H9 (cell line): Measurements from ENCODE around the gene GFOD2. TPM values are rescaled to one million over a fixed set of nuclear protein-coding genes. Genes with fewer than 3 reads are reported as not detected.

ENCODE experiments used
- DNase-seq: peaks from one replicate; pipeline ENCODE4 v3.0.0-alpha.2; 2017
- H2AFZ ChIP-seq: one replicate; pipeline ENCODE4 v1.6.1; 2013; ENCODE audit warnings: mild to moderate bottlenecking, low read length, control low read depth, moderate library complexity
- H2AK5ac ChIP-seq: 2 replicates; pipeline ENCODE4 v1.6.1; 2013; ENCODE audit warnings: low read length, control low read depth, mixed read lengths; ENCODE audit not compliant: insufficient read length
- H2BK120ac ChIP-seq: one replicate; pipeline ENCODE4 v1.6.1; 2013; ENCODE audit warnings: low read depth, mild to moderate bottlenecking, low read length, control low read depth, inconsistent platforms; ENCODE audit not compliant: poor library complexity, severe bottlenecking
- H2BK12ac ChIP-seq: 2 replicates; pipeline ENCODE4 v1.6.1; 2013; ENCODE audit warnings: low read length, control low read depth, mixed read lengths, low read depth; ENCODE audit not compliant: insufficient read length
- H2BK15ac ChIP-seq: 2 replicates; pipeline ENCODE4 v1.6.1; 2013; ENCODE audit warnings: low read depth, low read length, control low read depth
- H2BK20ac ChIP-seq: one replicate; pipeline ENCODE4 v1.6.1; 2013; ENCODE audit warnings: low read depth, mild to moderate bottlenecking, low read length, control low read depth, inconsistent platforms; ENCODE audit not compliant: poor library complexity, severe bottlenecking
- H2BK5ac ChIP-seq: 2 replicates; pipeline ENCODE4 v1.6.1; 2013; ENCODE audit warnings: low read length, control low read depth, mixed read lengths; ENCODE audit not compliant: insufficient read length
- H3K14ac ChIP-seq: 2 replicates; pipeline ENCODE4 v1.6.1; 2013; ENCODE audit warnings: low read length, control low read depth; ENCODE audit not compliant: insufficient read depth
- H3K18ac ChIP-seq: 2 replicates; pipeline ENCODE4 v1.6.1; 2013; ENCODE audit warnings: low read depth, mild to moderate bottlenecking, mixed read lengths, low read length, control low read depth; ENCODE audit not compliant: insufficient read length
- H3K23ac ChIP-seq: 2 replicates; pipeline ENCODE4 v1.6.1; 2013; ENCODE audit warnings: low read length, control low read depth, mixed read lengths, low read depth; ENCODE audit not compliant: insufficient read length
- H3K23me2 ChIP-seq: 2 replicates; pipeline ENCODE4 v1.6.1; 2013; ENCODE audit warnings: low read depth, mild to moderate bottlenecking, mixed read lengths, low read length, control low read depth; ENCODE audit not compliant: insufficient read length, poor library complexity, severe bottlenecking
- H3K27ac ChIP-seq: 2 replicates; pipeline ENCODE4 v1.5.1; 2013; ENCODE audit warnings: low read length, control low read depth, mixed read lengths, low read depth; ENCODE audit not compliant: insufficient read length
- H3K27me3 ChIP-seq: 2 replicates; pipeline ENCODE4 v1.6.1; 2013; ENCODE audit warnings: low read length, control low read depth, inconsistent platforms; ENCODE audit not compliant: insufficient read depth
- H3K4ac ChIP-seq: 2 replicates; pipeline ENCODE4 v1.6.1; 2013; ENCODE audit warnings: low read depth, mild to moderate bottlenecking, control low read depth, inconsistent platforms, low read length, moderate library complexity
- H3K4me1 ChIP-seq: 2 replicates; pipeline ENCODE4 v1.6.1; 2013; ENCODE audit warnings: low read length, control low read depth, inconsistent platforms; ENCODE audit not compliant: insufficient read depth
- H3K4me2 ChIP-seq: 2 replicates; pipeline ENCODE4 v1.6.1; 2013; ENCODE audit warnings: low read length, control low read depth, mixed read lengths; ENCODE audit not compliant: insufficient read length, insufficient read depth
- H3K56ac ChIP-seq: 2 replicates; pipeline ENCODE4 v1.6.1; 2013; ENCODE audit warnings: low read depth, mild to moderate bottlenecking, mixed read lengths, low read length, control low read depth; ENCODE audit not compliant: insufficient read length
- H3K79me1 ChIP-seq: 2 replicates; pipeline ENCODE4 v1.6.1; 2013; ENCODE audit warnings: low read depth, mild to moderate bottlenecking, moderate library complexity, low read length, control low read depth, inconsistent platforms; ENCODE audit not compliant: insufficient read depth, poor library complexity, severe bottlenecking
- H3K79me2 ChIP-seq: 2 replicates; pipeline ENCODE4 v1.6.1; 2013; ENCODE audit warnings: low read length, control low read depth, inconsistent platforms; ENCODE audit not compliant: insufficient read depth
- H3K9ac ChIP-seq: 2 replicates; pipeline ENCODE4 v1.6.1; 2013; ENCODE audit warnings: low read length, control low read depth, mixed read lengths; ENCODE audit not compliant: insufficient read length; ENCODE audit errors: extremely low read depth
- H3K9me3 ChIP-seq: one replicate; pipeline ENCODE4 v1.6.1; 2013; ENCODE audit warnings: low read depth, low read length, inconsistent platforms; ENCODE audit not compliant: control insufficient read depth
- H3T11ph ChIP-seq: one replicate; pipeline ENCODE4 v1.6.1; 2013; ENCODE audit warnings: mild to moderate bottlenecking, low read length, control low read depth, inconsistent platforms
- H4K20me1 ChIP-seq: one replicate; pipeline ENCODE4 v1.6.1; 2013; ENCODE audit not compliant: control insufficient read depth, insufficient read length, insufficient read depth
- H4K5ac ChIP-seq: 2 replicates; pipeline ENCODE4 v1.6.1; 2013; ENCODE audit warnings: low read depth, mild to moderate bottlenecking, mixed read lengths, low read length, control low read depth; ENCODE audit not compliant: insufficient read length
- H4K8ac ChIP-seq: replicated peaks from 2 replicates; pipeline ENCODE4 v1.6.1; 2013; ENCODE audit warnings: low read length, control low read depth, mixed read lengths, low read depth; ENCODE audit not compliant: insufficient read length
- H4K91ac ChIP-seq: 2 replicates; pipeline ENCODE4 v1.6.1; 2013; ENCODE audit warnings: low read depth, mild to moderate bottlenecking, moderate library complexity, mixed read lengths, low read length, control low read depth; ENCODE audit not compliant: insufficient read length
- H3K27ac Mint-ChIP-seq, 3 experiments: 2 replicates in 2 of 3; 3 replicates in 1 of 3; pipeline ENCODE4 v1.8.0; 2020 to 2021; ENCODE audit warnings: mixed read lengths in 3 of 3, mild to moderate bottlenecking in 1 of 3, moderate library complexity in 1 of 3
- H3K27me3 Mint-ChIP-seq: 2 replicates; pipeline ENCODE4 v1.8.0; 2021; ENCODE audit warnings: low read depth, mild to moderate bottlenecking, moderate library complexity, mixed read lengths
- H3K36me3 Mint-ChIP-seq, 3 experiments: 2 replicates in 2 of 3; 3 replicates in 1 of 3; pipeline ENCODE4 v1.8.0; 2020 to 2021; ENCODE audit warnings: low read depth in 3 of 3, mixed read lengths in 3 of 3; ENCODE audit not compliant: insufficient read depth in 1 of 3
- H3K4me1 Mint-ChIP-seq, 2 experiments: 2 replicates each; pipeline ENCODE4 v1.8.0; 2020; ENCODE audit warnings: mixed read lengths in 2 of 2
- H3K4me3 Mint-ChIP-seq, 2 experiments: 2 replicates in 1 of 2; 3 replicates in 1 of 2; pipeline ENCODE4 v1.8.0; 2020 to 2021; ENCODE audit warnings: mild to moderate bottlenecking in 2 of 2, mixed read lengths in 2 of 2, moderate library complexity in 1 of 2
- H3K9me3 Mint-ChIP-seq, 2 experiments: 2 replicates in 1 of 2; 3 replicates in 1 of 2; pipeline ENCODE4 v1.8.0; 2020; ENCODE audit warnings: mild to moderate bottlenecking in 2 of 2, mixed read lengths in 2 of 2, moderate library complexity in 1 of 2
- WGBS: extraction: QIAGEN DNeasy Blood & Tissue Kit; methylation state at CpG from one replicate; pipeline ENCODE4 v1.1.7; 2013; ENCODE audit warnings: missing lambda C conversion rate, low lambda C conversion rate, mixed read lengths; ENCODE audit not compliant: insufficient read length; ENCODE audit errors: extremely low coverage; 5-methylcytosine and 5-hydroxymethylcytosine counted together
- total RNA-seq: library from RNA; stranded (reverse); gene quantifications from 2 replicates; pipeline ENCODE4 v1.2.1, GENCODE V29; 2021
- TF ChIP-seq, protein P1 (sequence below): fragments of 200-600 bp; sonication (generic); conservative IDR thresholded peaks from 3 replicates; pipeline ENCODE4 v1.8.0; 2021; ENCODE audit warnings: antibody characterized with exemption, mild to moderate bottlenecking

The GFOD2 gene
- total RNA-seq, 1 experiment from 2014 or later = 21.8 TPM

GRCh38 chr16:67731753-67732095, 12.6 kb upstream of the GFOD2 start:
- Histone ChIP-seq H3K27me3 (no peaks in the 10 kb centered on the region), H2BK15ac (no peak overlapping the region), H3K4me1 (no peaks in the 10 kb centered on the region), H4K91ac (no peak overlapping the region), H3K79me2 (no peaks in the 10 kb centered on the region), H4K8ac (no peak overlapping the region), H3K9me3 (no peaks in the 10 kb centered on the region), H3T11ph (no peak overlapping the region), H3K9ac (no peak overlapping the region), H3K4ac (no peak overlapping the region), H3K18ac (no peak overlapping the region), H2BK120ac (no peak overlapping the region), H3K23me2 (no peaks in the 10 kb centered on the region), H3K23ac (no peak overlapping the region), H2BK5ac (no peak overlapping the region), H4K5ac (no peak overlapping the region), H3K27ac (no peak overlapping the region), H3K56ac (no peak overlapping the region), H2AFZ (no peak overlapping the region), H2BK20ac (no peak overlapping the region), H2AK5ac (no peak overlapping the region), H4K20me1 (no peaks in the 10 kb centered on the region), H2BK12ac (no peak overlapping the region), H3K4me2 (no peak overlapping the region), H3K79me1 (no peaks in the 10 kb centered on the region), H3K14ac (no peak overlapping the region)
- Mint-ChIP-seq H3K4me1 (no peaks in the 10 kb centered on the region), H3K4me3 (no peak overlapping the region), H3K9me3 (no peaks in the 10 kb centered on the region), H3K27ac (no peak overlapping the region), H3K27me3 (no peaks in the 10 kb centered on the region), H3K36me3 (peaks cover 18 to 42% (median 36%) of the 10 kb centered on the region in 3 experiments; a peak in 6 of 7 replicates)
- no peak for DNase-seq
- TF ChIP-seq, protein P1, sequence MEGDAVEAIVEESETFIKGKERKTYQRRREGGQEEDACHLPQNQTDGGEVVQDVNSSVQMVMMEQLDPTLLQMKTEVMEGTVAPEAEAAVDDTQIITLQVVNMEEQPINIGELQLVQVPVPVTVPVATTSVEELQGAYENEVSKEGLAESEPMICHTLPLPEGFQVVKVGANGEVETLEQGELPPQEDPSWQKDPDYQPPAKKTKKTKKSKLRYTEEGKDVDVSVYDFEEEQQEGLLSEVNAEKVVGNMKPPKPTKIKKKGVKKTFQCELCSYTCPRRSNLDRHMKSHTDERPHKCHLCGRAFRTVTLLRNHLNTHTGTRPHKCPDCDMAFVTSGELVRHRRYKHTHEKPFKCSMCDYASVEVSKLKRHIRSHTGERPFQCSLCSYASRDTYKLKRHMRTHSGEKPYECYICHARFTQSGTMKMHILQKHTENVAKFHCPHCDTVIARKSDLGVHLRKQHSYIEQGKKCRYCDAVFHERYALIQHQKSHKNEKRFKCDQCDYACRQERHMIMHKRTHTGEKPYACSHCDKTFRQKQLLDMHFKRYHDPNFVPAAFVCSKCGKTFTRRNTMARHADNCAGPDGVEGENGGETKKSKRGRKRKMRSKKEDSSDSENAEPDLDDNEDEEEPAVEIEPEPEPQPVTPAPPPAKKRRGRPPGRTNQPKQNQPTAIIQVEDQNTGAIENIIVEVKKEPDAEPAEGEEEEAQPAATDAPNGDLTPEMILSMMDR = no peak
- WGBS = no CpG with 5 or more reads among the region's 4 CpGs
